ENCODE data around the gene EOLA1.

Gene EOLA1

DNA sequence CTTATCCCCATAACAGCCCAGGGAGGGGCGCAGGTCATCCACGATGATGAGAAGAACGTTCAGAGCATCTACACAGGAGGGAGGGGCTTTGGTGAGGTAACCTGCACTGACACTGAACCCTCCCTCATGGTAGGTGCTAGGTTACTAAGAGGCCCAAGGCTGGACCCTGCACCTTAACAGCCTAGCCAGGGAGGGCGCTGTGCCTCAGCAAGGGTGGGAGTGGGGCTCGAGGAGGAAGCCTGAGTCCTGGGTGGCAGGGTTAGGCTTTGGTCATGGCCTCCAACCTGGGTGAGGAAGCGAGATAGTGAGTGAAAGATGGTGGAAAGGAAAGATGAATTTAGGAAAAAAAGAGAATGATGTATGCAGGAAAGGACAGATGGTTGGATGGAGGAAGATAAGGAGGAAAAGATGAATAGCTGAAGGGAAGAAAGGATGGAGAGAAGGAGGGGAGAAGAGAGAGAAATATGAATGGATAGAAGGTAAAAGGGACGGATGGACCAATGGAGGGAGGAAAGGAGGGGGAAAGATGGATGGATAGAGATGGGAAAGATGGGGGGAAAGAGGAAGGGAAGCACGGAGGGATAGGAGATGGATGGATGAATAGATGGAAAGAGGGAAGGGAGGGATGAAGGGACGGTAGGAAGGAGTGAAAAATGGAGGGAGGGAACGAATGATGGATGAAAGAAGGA lies 36.4 kb upstream of the EOLA1 start:
- Histone ChIP-seq H3K4me2 (ENCODE audit: low read length) (peak overlapping the region; percentile 13), H3K27ac (ENCODE audit: low read depth, low read length) (no peak overlapping the region), H2BK5ac (ENCODE audit: low read length) (no peak overlapping the region), H4K8ac (ENCODE audit: low read depth, low read length) (no peak overlapping the region), H3K56ac (ENCODE audit: low read length) (peak overlapping the region; percentile 73), H2BK120ac (ENCODE audit: low read depth, low read length) (no peak overlapping the region), H3K9ac (ENCODE audit: low read length) (peak overlapping the region; percentile 70), H3K36me3 (ENCODE audit: control insufficient read depth, insufficient read depth, low read length) (no peaks in the 10 kb centered on the region), H2AK5ac (ENCODE audit: low read length) (no peak overlapping the region), H2BK15ac (replicated peaks; ENCODE audit: low read depth) (no peak overlapping the region), H3K23ac (ENCODE audit: low read length) (no peak overlapping the region), H4K5ac (ENCODE audit: low read length) (no peak overlapping the region), H3K27me3 (ENCODE audit: insufficient read depth, low read length, poor library complexity) (no peaks in the 10 kb centered on the region), H3K4me3 (ENCODE audit: low read length) (peak overlapping the region; percentile 28), H3K4me1 (ENCODE audit: control insufficient read depth, low read depth, low read length) (no peaks in the 10 kb centered on the region), H3K18ac (ENCODE audit: low read length) (no peak overlapping the region), H3K79me2 (ENCODE audit: control insufficient read depth, insufficient read depth, low read length) (no peaks in the 10 kb centered on the region), H3K4ac (ENCODE audit: low read depth, low read length) (no peak overlapping the region), H3K79me1 (ENCODE audit: low read length) (no peaks in the 10 kb centered on the region)
- WGBS (ENCODE audit: extremely low coverage, insufficient coverage, low lambda C conversion rate), result 100% methylated on average over 4 of the region's 10 CpGs
- peak; percentile 82 for DNase-seq

DNA sequence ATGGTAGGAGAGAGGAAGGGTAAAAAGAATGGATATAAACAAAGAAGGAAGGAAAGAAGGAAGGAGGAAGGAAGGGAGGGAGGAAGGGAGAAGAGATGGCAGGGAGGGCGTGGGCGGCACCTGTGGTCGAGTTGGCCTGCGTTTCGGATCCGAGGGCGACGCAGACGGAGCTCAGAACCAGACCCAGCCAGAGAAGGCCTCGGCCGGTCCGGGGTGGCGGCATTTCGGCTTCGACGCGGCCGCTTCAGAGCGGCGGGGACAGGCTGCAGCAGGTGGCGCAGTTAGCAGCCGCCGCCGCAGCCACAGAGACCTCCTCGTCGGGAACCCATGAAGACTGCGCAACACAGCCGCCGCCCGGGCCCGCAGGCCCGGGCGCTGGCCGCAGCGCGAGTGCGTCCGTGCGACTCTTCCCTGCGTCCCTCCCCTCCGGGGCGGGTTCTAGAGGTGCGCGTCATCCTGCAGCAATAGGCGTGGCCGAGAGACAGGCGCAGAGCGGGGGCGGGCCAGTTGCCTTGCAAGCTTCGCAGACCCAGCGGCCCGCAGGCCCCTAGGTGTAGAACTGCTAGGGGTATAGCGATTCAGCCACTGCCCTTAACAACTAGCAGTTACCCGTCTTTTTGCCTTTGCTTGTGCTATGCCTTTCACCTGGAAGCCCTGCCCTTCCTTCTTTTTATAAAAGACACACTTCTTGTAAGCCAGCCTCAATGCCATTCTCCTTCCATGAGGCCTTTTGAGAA lies 35.7 kb upstream of the EOLA1 start, which contains the start of gene IDS:
IDS (minus strand) TSS at position 392 of the 737 bp plus-strand sequence; CDS start at position 223, 169 bp downstream.
- Histone ChIP-seq H2BK120ac (ENCODE audit: low read depth, low read length) (no peak within 1 kb of the TSS), H3K36me3 (ENCODE audit: control insufficient read depth, insufficient read depth, low read length) (no peaks in the 10 kb centered on the region), H3K4ac (ENCODE audit: low read depth, low read length) (no peak within 1 kb of the TSS), H2BK15ac (replicated peaks; ENCODE audit: low read depth) (no peak within 1 kb of the TSS), H3K27ac (ENCODE audit: low read depth, low read length) (peak within 1 kb of the TSS; percentile 76), H3K4me2 (ENCODE audit: low read length) (peak within 1 kb of the TSS; percentile 13), H3K56ac (ENCODE audit: low read length) (peak within 1 kb of the TSS; percentile 73), H2BK5ac (ENCODE audit: low read length) (no peak within 1 kb of the TSS), H4K5ac (ENCODE audit: low read length) (no peak within 1 kb of the TSS), H3K23ac (ENCODE audit: low read length) (no peak within 1 kb of the TSS), H3K27me3 (ENCODE audit: insufficient read depth, low read length, poor library complexity) (no peaks in the 10 kb centered on the region), H3K79me2 (ENCODE audit: control insufficient read depth, insufficient read depth, low read length) (no peaks in the 10 kb centered on the region), H3K79me1 (ENCODE audit: low read length) (no peaks in the 10 kb centered on the region), H4K8ac (ENCODE audit: low read depth, low read length) (no peak within 1 kb of the TSS), H3K4me3 (ENCODE audit: low read length) (peak within 1 kb of the TSS; percentile 28), H3K18ac (ENCODE audit: low read length) (no peak within 1 kb of the TSS), H3K4me1 (ENCODE audit: control insufficient read depth, low read depth, low read length) (no peaks in the 10 kb centered on the region), H2AK5ac (ENCODE audit: low read length) (no peak within 1 kb of the TSS), H3K9ac (ENCODE audit: low read length) (peak within 1 kb of the TSS; percentile 70)
- no CpG with 5 or more reads among the region's 54 CpGs for WGBS (ENCODE audit: extremely low coverage, insufficient coverage, low lambda C conversion rate)
- peak; percentile 95 for DNase-seq

DNA sequence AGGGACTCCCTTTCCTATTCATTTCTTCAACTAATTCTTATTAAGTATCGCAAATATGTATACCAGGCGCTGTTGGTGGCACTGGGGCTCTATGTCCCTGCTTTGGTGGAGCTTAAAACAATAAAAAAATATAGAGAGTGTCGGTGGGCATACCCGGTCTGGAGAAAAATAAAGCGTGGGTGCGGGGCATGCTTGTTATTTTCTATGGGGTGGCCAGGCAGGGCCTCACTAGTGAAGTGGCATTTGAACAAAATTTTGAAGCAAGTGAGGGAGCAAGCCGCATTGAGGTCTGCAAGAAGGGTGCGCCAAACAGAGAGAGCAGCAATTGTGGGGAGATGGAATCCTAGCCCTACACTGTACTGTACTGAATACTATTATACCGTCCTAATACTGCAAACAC lies 35.1 kb upstream of the EOLA1 start:
- Histone ChIP-seq H3K27ac (ENCODE audit: low read depth, low read length) (no peak overlapping the region), H2BK5ac (ENCODE audit: low read length) (no peak overlapping the region)
- no CpG with 5 or more reads among the region's 9 CpGs for WGBS (ENCODE audit: extremely low coverage, insufficient coverage, low lambda C conversion rate)

DNA sequence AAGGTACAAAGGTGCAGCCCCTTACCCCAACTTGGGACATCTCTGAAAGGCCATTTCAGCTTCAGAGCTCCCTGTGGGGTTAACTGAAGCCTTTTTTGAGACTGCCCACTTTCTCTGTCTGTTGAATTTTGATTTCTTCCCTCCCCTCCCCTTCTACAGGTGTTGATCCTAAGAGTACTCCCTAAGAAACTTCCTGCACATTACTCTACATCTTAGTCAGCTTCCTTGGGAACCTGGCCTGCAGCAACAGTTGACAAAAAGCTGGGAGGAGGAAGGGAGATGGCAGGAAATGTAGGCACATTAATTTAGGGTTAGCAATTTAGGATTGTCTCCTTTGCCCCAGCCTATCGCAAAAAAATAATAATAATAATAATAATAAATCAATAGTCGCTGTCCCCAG lies 34.5 kb upstream of the EOLA1 start:
- Histone ChIP-seq H2BK15ac (replicated peaks; ENCODE audit: low read depth) (no peak overlapping the region), H3K27me3 (ENCODE audit: insufficient read depth, low read length, poor library complexity) (no peaks in the 10 kb centered on the region), H3K9ac (ENCODE audit: low read length) (no peak overlapping the region), H3K56ac (ENCODE audit: low read length) (no peak overlapping the region), H3K18ac (ENCODE audit: low read length) (no peak overlapping the region), H3K79me1 (ENCODE audit: low read length) (no peaks in the 10 kb centered on the region), H3K4me3 (ENCODE audit: low read length) (no peak overlapping the region), H3K23ac (ENCODE audit: low read length) (no peak overlapping the region), H3K4ac (ENCODE audit: low read depth, low read length) (no peak overlapping the region), H3K79me2 (ENCODE audit: control insufficient read depth, insufficient read depth, low read length) (no peaks in the 10 kb centered on the region), H4K8ac (ENCODE audit: low read depth, low read length) (no peak overlapping the region), H4K5ac (ENCODE audit: low read length) (no peak overlapping the region), H3K27ac (ENCODE audit: low read depth, low read length) (no peak overlapping the region), H2AK5ac (ENCODE audit: low read length) (no peak overlapping the region), H3K4me2 (ENCODE audit: low read length) (no peak overlapping the region), H2BK120ac (ENCODE audit: low read depth, low read length) (no peak overlapping the region), H3K4me1 (ENCODE audit: control insufficient read depth, low read depth, low read length) (no peaks in the 10 kb centered on the region), H2BK5ac (ENCODE audit: low read length) (no peak overlapping the region), H3K36me3 (ENCODE audit: control insufficient read depth, insufficient read depth, low read length) (no peaks in the 10 kb centered on the region)
- DNase-seq, result no peak
- WGBS (ENCODE audit: extremely low coverage, insufficient coverage, low lambda C conversion rate), result no CpG with 5 or more reads among the region's 2 CpGs

More for the DNA sequence above, 35.1 kb upstream of the EOLA1 start:
- H3K4me3 ChIP-seq (ENCODE audit: low read length), result no peak overlapping the region
- no peaks in the 10 kb centered on the region for H3K79me1 ChIP-seq (ENCODE audit: low read length)
- no peak overlapping the region for H2AK5ac ChIP-seq (ENCODE audit: low read length)
- DNase-seq, result no peak
- H3K4me2 ChIP-seq (ENCODE audit: low read length), result no peak overlapping the region
- no peaks in the 10 kb centered on the region for H3K4me1 ChIP-seq (ENCODE audit: control insufficient read depth, low read depth, low read length)
- no peaks in the 10 kb centered on the region for H3K79me2 ChIP-seq (ENCODE audit: control insufficient read depth, insufficient read depth, low read length)
- H3K36me3 ChIP-seq (ENCODE audit: control insufficient read depth, insufficient read depth, low read length), result no peaks in the 10 kb centered on the region
- no peak overlapping the region for H3K4ac ChIP-seq (ENCODE audit: low read depth, low read length)
- H3K9ac ChIP-seq (ENCODE audit: low read length), result no peak overlapping the region
- H4K5ac ChIP-seq (ENCODE audit: low read length), result no peak overlapping the region
- H3K56ac ChIP-seq (ENCODE audit: low read length), result peak overlapping the region; percentile 64
- H3K27me3 ChIP-seq (ENCODE audit: insufficient read depth, low read length, poor library complexity), result no peaks in the 10 kb centered on the region
- no peak overlapping the region for H3K18ac ChIP-seq (ENCODE audit: low read length)
- H2BK120ac ChIP-seq (ENCODE audit: low read depth, low read length), result no peak overlapping the region
- no peak overlapping the region for H3K23ac ChIP-seq (ENCODE audit: low read length)
- H4K8ac ChIP-seq (ENCODE audit: low read depth, low read length), result no peak overlapping the region
- no peak overlapping the region for H2BK15ac ChIP-seq (replicated peaks; ENCODE audit: low read depth)

DNA sequence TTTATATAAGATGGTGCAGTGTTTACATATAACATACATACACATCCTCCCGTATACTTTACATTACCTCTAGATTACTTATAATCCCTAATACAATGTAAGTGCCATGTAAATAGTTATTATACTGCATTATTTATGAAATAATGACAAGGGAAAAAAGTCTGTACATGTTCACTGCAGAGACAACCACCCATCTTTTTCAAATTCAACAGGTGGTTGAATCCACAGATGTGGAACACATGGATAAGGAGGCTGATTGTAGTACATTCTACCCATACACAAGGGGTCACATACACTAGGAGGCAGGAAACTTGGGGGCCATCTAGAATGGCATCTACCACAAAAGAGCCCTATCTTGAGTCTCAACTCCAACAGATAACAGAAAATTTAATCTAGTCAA lies 32.3 kb upstream of the EOLA1 start:
- Histone ChIP-seq H3K23ac (ENCODE audit: low read length) (no peak overlapping the region), H4K5ac (ENCODE audit: low read length) (no peak overlapping the region), H3K79me2 (ENCODE audit: control insufficient read depth, insufficient read depth, low read length) (no peaks in the 10 kb centered on the region), H3K18ac (ENCODE audit: low read length) (no peak overlapping the region), H3K4ac (ENCODE audit: low read depth, low read length) (no peak overlapping the region), H3K56ac (ENCODE audit: low read length) (no peak overlapping the region), H3K4me2 (ENCODE audit: low read length) (no peak overlapping the region), H3K36me3 (ENCODE audit: control insufficient read depth, insufficient read depth, low read length) (no peaks in the 10 kb centered on the region), H3K4me1 (ENCODE audit: control insufficient read depth, low read depth, low read length) (no peaks in the 10 kb centered on the region), H3K79me1 (ENCODE audit: low read length) (no peaks in the 10 kb centered on the region), H2BK120ac (ENCODE audit: low read depth, low read length) (no peak overlapping the region), H3K9ac (ENCODE audit: low read length) (no peak overlapping the region), H3K27ac (ENCODE audit: low read depth, low read length) (no peak overlapping the region), H2BK5ac (ENCODE audit: low read length) (no peak overlapping the region), H4K8ac (ENCODE audit: low read depth, low read length) (no peak overlapping the region), H3K27me3 (ENCODE audit: insufficient read depth, low read length, poor library complexity) (no peaks in the 10 kb centered on the region), H2BK15ac (replicated peaks; ENCODE audit: low read depth) (no peak overlapping the region), H3K4me3 (ENCODE audit: low read length) (no peak overlapping the region), H2AK5ac (ENCODE audit: low read length) (no peak overlapping the region)
- no peak for DNase-seq
- WGBS (ENCODE audit: extremely low coverage, insufficient coverage, low lambda C conversion rate), result no CpG with 5 or more reads among the region's 1 CpG

Data from mesendoderm (in vitro differentiated cells).